Mucosa of rectum (tissue), 2 donors: Measurements from ENCODE around the gene COG7.

ENCODE experiments used
- H3K27ac ChIP-seq, 2 donors: one replicate each; pipeline ENCODE4 v1.7.0; 2013; ENCODE audit warnings: inconsistent platforms in 2 of 2, low read depth in 2 of 2, low read length in 2 of 2
- H3K27me3 ChIP-seq, 2 donors: one replicate each; pipeline ENCODE4 v1.7.0; 2013; ENCODE audit warnings: low read length in 2 of 2; ENCODE audit not compliant: control insufficient read depth in 2 of 2, insufficient read depth in 2 of 2
- H3K36me3 ChIP-seq, 2 donors: one replicate each; pipeline ENCODE4 v1.7.0; 2013; ENCODE audit warnings: low read length in 2 of 2; ENCODE audit not compliant: control insufficient read depth in 2 of 2, insufficient read depth in 2 of 2
- H3K4me1 ChIP-seq, 2 donors: one replicate each; pipeline ENCODE4 v1.7.0; 2013; ENCODE audit warnings: low read length in 2 of 2, mild to moderate bottlenecking in 1 of 2; ENCODE audit not compliant: control insufficient read depth in 2 of 2, insufficient read depth in 2 of 2
- H3K4me3 ChIP-seq, 2 donors: one replicate each; pipeline ENCODE4 v1.7.0; 2013; ENCODE audit warnings: low read length in 2 of 2
- H3K9ac ChIP-seq, 2 donors: one replicate each; pipeline ENCODE4 v1.7.0; 2013; ENCODE audit warnings: low read length in 2 of 2, low read depth in 1 of 2, mild to moderate bottlenecking in 1 of 2
- H3K9me3 ChIP-seq, 2 donors: one replicate each; pipeline ENCODE4 v1.7.0; 2013; ENCODE audit warnings: low read length in 2 of 2; ENCODE audit not compliant: control insufficient read depth in 2 of 2
- donor health status: healthy.
- donor health status: Normal muscosa, but diverticular disease.

Gene COG7

DNA sequence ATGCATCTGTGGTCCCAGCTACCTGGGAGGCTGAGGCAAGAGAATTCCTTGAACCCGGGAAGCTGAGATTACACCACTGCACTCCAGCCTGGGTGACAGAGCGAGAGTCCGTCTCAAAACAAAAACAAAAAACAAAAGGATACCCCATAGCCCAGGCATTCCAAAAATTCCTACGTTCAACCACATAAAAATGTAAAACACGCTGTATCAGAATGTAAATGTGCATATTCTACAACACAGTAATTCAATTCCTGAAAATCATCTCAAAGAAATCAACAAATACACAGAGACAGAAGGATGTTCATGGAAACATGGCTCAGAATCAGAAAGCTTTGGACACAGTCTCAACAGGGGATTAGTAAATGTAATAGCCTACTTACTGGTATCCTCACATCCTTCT is 33.0 kb downstream of the COG7 start:
- Histone ChIP-seq H3K27ac (no peak overlapping the region), H3K36me3 (peaks cover 19 to 32% of the 10 kb centered on the region in 2 donors), H3K9me3 (no peaks in the 10 kb centered on the region), H3K4me1 (peaks cover 5 to 15% of the 10 kb centered on the region in 2 donors), H3K27me3 (no peaks in the 10 kb centered on the region), H3K4me3 (no peak overlapping the region), H3K9ac (no peak overlapping the region)

GRCh38 chr16:23416816-23417215 is 36.2 kb downstream of the COG7 start:
- Histone ChIP-seq H3K9me3 (no peaks in the 10 kb centered on the region), H3K27me3 (no peaks in the 10 kb centered on the region), H3K4me3 (no peak overlapping the region), H3K4me1 (no peaks in the 10 kb centered on the region), H3K9ac (no peak overlapping the region), H3K36me3 (peaks cover 31 to 58% of the 10 kb centered on the region in 2 donors), H3K27ac (no peak overlapping the region)

GRCh38 chr16:23414731-23415130 is 38.3 kb downstream of the COG7 start:
- Histone ChIP-seq H3K9ac (no peak overlapping the region), H3K36me3 (peaks cover 36 to 65% of the 10 kb centered on the region in 2 donors), H3K4me3 (no peak overlapping the region), H3K4me1 (peaks cover 0 to 5% of the 10 kb centered on the region in 2 donors), H3K27ac (no peak overlapping the region), H3K27me3 (no peaks in the 10 kb centered on the region), H3K9me3 (no peaks in the 10 kb centered on the region)

DNA sequence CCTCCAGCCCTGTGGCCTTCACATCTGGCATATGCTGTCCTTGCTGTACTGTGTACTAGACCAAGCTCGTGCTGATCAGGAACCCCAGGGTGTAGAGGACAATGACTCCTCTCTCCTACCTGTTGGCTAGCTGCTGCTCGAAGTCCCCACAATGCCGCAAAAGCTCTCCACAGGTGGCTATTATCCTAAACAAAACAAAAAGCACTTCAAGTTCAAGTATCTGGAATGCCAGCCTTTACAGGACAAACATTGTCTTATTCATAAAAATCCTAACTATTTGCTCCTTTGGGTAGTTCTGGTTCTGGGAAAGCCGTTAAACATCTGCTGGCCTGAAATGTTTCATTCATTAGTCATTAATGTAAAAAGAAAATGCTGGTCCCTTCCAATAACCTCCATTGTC is 42.8 kb downstream of the COG7 start:
- Histone ChIP-seq H3K27ac (peak overlapping the region in 1 of 2 donors; percentile 47), H3K4me3 (no peak overlapping the region), H3K9me3 (no peaks in the 10 kb centered on the region), H3K9ac (peak overlapping the region in 1 of 2 donors; percentile 34), H3K27me3 (no peaks in the 10 kb centered on the region), H3K36me3 (peaks cover 41 to 69% of the 10 kb centered on the region in 2 donors), H3K4me1 (peaks cover 0 to 20% of the 10 kb centered on the region in 2 donors)

DNA sequence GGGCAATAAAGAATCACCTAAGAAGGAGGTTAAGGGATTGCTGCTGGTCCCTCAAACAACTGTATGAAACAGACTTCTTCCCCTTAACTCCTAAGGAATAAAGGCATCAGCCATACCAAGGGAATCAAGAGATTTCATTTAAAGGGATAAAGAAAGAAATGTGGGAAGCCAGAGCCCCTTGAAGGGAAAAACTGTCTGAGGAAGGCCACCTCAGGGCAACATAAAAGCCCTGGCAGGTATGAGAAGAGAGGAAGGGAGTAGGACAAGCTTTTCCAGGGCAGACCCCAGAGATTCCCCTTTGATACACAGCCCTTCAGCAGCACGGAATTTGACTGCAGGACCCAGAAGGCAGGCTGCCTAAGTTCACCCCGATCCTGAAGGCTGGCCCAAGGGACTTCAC is 43.5 kb downstream of the COG7 start:
- Histone ChIP-seq H3K27me3 (no peaks in the 10 kb centered on the region), H3K9ac (peak overlapping the region in 1 of 2 donors; percentile 64), H3K27ac (peak overlapping the region in 1 of 2 donors; percentile 86), H3K4me1 (peaks cover 0 to 20% of the 10 kb centered on the region in 2 donors), H3K36me3 (peaks cover 40 to 68% of the 10 kb centered on the region in 2 donors), H3K9me3 (no peaks in the 10 kb centered on the region), H3K4me3 (no peak overlapping the region)

DNA sequence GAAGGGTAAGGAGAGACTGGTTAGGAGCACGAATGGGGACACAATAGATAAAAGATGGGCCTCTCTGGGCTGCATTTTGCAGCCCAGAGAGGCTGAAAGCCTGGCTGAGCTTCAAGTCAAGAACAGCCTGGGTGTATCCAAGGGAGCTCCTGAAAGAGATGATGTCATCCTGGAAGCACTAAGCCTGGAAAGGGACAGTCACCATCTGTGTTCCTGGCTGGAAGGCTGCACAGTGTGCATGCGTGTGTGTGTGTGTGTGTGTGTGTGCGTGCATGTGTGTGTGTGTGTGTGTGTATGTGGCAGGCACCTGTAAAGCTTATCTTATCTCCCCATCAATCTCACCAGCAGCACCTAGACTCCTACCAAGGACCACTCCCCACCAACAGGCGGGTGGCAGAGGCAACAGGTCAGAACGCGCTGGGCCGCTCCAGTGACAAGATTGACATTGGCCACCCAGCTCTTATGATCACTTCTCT is 44.1 kb downstream of the COG7 start:
- no peaks in the 10 kb centered on the region for H3K9me3 ChIP-seq
- no peaks in the 10 kb centered on the region for H3K27me3 ChIP-seq
- H3K27ac ChIP-seq, result peak overlapping the region in 1 of 2 donors; percentile 86
- H3K4me1 ChIP-seq, result peaks cover 0 to 20% of the 10 kb centered on the region in 2 donors
- H3K9ac ChIP-seq, result peak overlapping the region in 1 of 2 donors; percentile 64
- no peak overlapping the region for H3K4me3 ChIP-seq
- H3K36me3 ChIP-seq, result peaks cover 39 to 68% of the 10 kb centered on the region in 2 donors

DNA sequence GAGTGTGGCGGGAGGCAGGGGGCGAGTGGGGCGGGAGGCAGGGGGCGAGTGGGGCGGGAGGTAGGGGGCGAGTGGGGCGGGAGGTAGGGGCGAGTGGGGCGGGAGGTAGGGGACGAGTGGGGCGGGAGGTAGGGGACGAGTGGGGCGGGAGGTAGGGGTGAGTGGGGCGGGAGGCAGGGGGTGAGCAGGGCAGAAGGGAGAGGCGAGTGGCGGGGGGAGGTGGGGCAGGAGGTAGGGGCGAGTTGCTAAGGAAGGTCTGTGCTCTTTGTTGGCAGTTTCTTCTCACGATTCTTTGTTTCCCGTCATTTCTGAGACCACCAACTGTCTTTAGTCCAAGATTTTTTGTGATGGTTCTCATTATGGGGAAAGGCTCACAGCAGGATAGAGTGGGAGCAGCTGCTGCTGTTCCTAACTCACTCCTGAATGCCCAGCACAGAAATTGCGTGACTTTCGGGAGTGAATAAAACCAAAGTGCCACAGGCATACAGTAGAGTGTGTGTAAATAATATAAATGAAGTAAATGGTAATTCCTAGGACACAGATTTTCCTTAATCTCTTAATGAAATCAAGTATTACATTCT is 44.7 kb downstream of the COG7 start:
- no peaks in the 10 kb centered on the region for H3K27me3 ChIP-seq
- H3K27ac ChIP-seq, result peak overlapping the region in 1 of 2 donors; percentile 72
- peaks cover 0 to 20% of the 10 kb centered on the region in 2 donors for H3K4me1 ChIP-seq
- no peaks in the 10 kb centered on the region for H3K9me3 ChIP-seq
- H3K4me3 ChIP-seq, result no peak overlapping the region
- peaks cover 34 to 68% of the 10 kb centered on the region in 2 donors for H3K36me3 ChIP-seq
- peak overlapping the region in 1 of 2 donors; percentile 64 for H3K9ac ChIP-seq

- no peak overlapping the region for H3K4me3 ChIP-seq
- H3K27ac ChIP-seq, result no peak overlapping the region
- H3K36me3 ChIP-seq, result peaks cover 33 to 71% of the 10 kb centered on the region in 2 donors
- no peaks in the 10 kb centered on the region for H3K9me3 ChIP-seq
- no peaks in the 10 kb centered on the region for H3K27me3 ChIP-seq
- H3K4me1 ChIP-seq, result peaks cover 0 to 20% of the 10 kb centered on the region in 2 donors
- H3K9ac ChIP-seq, result no peak overlapping the region
Measured at GRCh38 chr16:23407436-23408127, 45.4 kb downstream of the COG7 start.

DNA sequence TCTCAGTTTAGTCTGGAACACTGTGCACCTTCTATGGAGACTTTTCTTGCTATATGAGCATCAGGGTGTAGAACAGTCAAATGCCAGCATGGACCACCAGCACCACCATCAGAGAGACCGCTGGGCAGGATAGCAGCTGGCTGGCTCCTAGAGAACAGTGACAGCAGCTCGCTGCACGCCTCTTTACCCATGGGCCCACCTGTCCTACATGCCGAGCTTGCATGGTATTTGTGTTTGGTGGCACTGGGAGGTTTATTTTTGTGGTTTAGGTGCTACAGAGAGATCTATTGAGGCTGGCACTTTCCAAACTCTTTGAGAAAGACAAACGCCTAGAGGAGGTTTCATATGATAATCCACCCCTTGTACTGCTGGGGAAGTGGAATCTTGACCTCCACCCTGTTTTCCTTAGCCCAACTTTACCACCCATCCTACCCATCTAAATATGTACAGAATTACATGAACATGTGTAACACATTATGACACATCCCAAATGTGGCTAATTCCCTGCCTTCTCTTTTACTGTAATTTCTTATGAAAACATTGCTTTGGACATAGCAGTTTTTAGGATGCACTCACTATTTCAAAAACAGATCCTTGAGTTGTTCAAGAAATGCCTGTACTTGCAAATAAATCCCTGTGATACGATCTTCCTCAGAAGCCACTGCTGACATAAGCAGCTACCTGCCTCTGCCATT is 46.3 kb downstream of the COG7 start:
- H3K4me3 ChIP-seq, result no peak overlapping the region
- H3K9me3 ChIP-seq, result no peaks in the 10 kb centered on the region
- H3K36me3 ChIP-seq, result peaks cover 36 to 67% of the 10 kb centered on the region in 2 donors
- H3K9ac ChIP-seq, result no peak overlapping the region
- H3K27ac ChIP-seq, result no peak overlapping the region
- no peaks in the 10 kb centered on the region for H3K27me3 ChIP-seq
- H3K4me1 ChIP-seq, result peaks cover 0 to 20% of the 10 kb centered on the region in 2 donors

GRCh38 chr16:23406024-23406423 is 47.0 kb downstream of the COG7 start:
- no peaks in the 10 kb centered on the region for H3K9me3 ChIP-seq

More at GRCh38 chr16:23406024-23406423, 47.0 kb downstream of the COG7 start:
- H3K9ac ChIP-seq, result no peak overlapping the region
- no peak overlapping the region for H3K27ac ChIP-seq
- peaks cover 0 to 20% of the 10 kb centered on the region in 2 donors for H3K4me1 ChIP-seq
- no peak overlapping the region for H3K4me3 ChIP-seq
- peaks cover 40 to 66% of the 10 kb centered on the region in 2 donors for H3K36me3 ChIP-seq
- H3K27me3 ChIP-seq, result no peaks in the 10 kb centered on the region
